HFF-Myc (cell line): ENCODE data around the gene IL27RA.

Source experiments
- DNase-seq: peaks from one replicate; pipeline ENCODE4 v3.0.0-alpha.2; 2011; ENCODE audit warnings: low read depth; ENCODE audit errors: extremely low read depth
- H3K4me3 ChIP-seq: replicated peaks from 2 replicates; pipeline ENCODE4 v1.5.1; 2011; ENCODE audit warnings: low read depth, mild to moderate bottlenecking, control low read depth, low read length
- CTCF ChIP-seq: IDR thresholded peaks from 2 replicates; pipeline ENCODE4 v1.5.1; 2012; ENCODE audit warnings: mild to moderate bottlenecking, low read depth, low read length, control low read depth; ENCODE audit errors: missing control alignments

IL27RA gene

GRCh38 chr19:14051980-14052379 is 20.4 kb downstream of the IL27RA start:
- H3K4me3 ChIP-seq, result no peak overlapping the region
- DNase-seq, result no peak
- TF ChIP-seq CTCF, result no peak

- TF ChIP-seq CTCF, result no peak
- DNase-seq, result no peak
- no peak overlapping the region for H3K4me3 ChIP-seq
Observed at GRCh38 chr19:14052470-14052869, 20.9 kb downstream of the IL27RA start.

- no peak for TF ChIP-seq CTCF
- no peak for DNase-seq
- no peak overlapping the region for H3K4me3 ChIP-seq
Observed at GRCh38 chr19:14053032-14053431, 21.5 kb downstream of the IL27RA start.

- no peak for DNase-seq
- no peak for TF ChIP-seq CTCF
- H3K4me3 ChIP-seq, result no peak overlapping the region
Observed at GRCh38 chr19:14053500-14053899, 21.9 kb downstream of the IL27RA start.

GRCh38 chr19:14054099-14054498 is 22.5 kb downstream of the IL27RA start:
- H3K4me3 ChIP-seq, result no peak overlapping the region
- DNase-seq, result no peak
- TF ChIP-seq CTCF, result no peak

- TF ChIP-seq CTCF, result no peak
- no peak overlapping the region for H3K4me3 ChIP-seq
- DNase-seq, result no peak
Observed at GRCh38 chr19:14054721-14055120, 23.2 kb downstream of the IL27RA start.

GRCh38 chr19:14055396-14055795 is 23.8 kb downstream of the IL27RA start:
- no peak for TF ChIP-seq CTCF
- H3K4me3 ChIP-seq, result no peak overlapping the region
- no peak for DNase-seq
